Suppressor macrophage treated with lipopolysaccharide for 1 hour (primary cell): ENCODE measurements around the gene TBL2.
"Not testable (repeated sequence)": the region's sequence is repeated elsewhere in the genome, so short reads cannot be mapped to it uniquely, and the experiment has no call there.

Experiments used
- DNase-seq, 3 donors: peaks; one replicate each; pipeline ENCODE4 v3.0.0-alpha.2; 2020 to 2022

Gene TBL2

DNA sequence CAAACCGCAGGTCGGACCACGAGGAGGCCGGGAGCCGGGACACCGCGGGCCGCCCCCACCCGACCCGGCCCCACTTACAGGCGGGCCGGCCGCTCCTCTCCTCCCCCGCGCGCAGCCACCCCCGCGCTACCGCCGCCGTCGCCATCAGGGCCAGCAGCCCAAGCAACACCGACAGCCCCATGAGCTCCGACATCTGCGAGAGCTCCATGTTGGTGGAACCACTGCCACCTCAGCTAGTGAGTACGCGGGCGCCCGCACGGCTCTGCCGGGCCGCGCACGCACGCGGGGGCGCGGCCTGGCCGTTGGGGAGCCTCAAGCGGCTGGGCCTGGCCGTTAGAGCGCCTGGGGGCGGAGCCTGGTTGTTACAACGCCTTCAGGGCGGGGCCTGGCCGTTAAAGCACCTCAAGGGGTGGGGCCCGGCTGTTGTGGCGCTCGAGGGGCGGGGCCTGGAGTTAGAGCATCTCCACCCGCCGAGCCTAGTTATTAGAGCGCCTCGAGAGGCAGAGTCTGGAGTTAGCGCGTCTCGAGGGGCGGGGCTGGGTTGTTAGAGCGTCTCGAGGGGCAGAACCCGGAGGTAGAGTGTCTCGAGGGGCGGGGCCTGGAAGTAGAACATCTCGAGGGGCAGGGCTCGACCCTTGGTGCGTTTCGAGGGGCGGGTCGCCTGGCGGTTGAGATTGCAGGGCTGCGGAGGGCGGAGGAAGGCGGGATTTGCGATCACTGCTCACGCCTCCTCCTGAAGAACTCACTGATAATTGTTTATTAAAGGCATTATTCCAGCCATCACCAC, at the start of gene TBL2:
Gene TBL2 (minus strand): TSS at position 238 of the 787 bp plus-strand sequence. CDS start 30 bp downstream, at position 208.
- DNase-seq, result peak; percentile 99 to 100 (median 100)

- no peak for DNase-seq
Observed at GRCh38 chr7:73626814-73627213, 48.4 kb upstream of the TBL2 start.

DNA sequence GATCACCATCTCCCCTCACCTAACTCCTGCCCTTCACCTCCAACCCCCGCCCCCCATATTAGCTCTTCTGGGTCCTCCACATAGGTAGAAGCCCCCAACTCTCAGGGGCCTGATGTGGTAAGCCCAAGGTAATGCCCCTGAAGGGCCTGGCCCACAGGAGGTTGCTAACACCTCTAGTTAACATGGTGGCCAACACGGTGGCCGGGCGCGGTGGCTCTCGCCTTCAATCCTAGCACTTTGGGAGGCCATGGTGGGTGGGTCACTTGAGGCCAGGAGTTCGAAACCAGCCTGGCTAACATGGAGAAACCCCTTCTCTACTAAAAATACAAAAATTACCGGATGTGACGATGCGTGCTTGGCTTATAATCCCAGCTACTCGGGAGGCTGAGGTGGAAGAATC, 46.9 kb upstream of the TBL2 start:
- no peak for DNase-seq

- DNase-seq, result no peak
Observed at GRCh38 chr7:73624669-73625001, 46.3 kb upstream of the TBL2 start.

DNA sequence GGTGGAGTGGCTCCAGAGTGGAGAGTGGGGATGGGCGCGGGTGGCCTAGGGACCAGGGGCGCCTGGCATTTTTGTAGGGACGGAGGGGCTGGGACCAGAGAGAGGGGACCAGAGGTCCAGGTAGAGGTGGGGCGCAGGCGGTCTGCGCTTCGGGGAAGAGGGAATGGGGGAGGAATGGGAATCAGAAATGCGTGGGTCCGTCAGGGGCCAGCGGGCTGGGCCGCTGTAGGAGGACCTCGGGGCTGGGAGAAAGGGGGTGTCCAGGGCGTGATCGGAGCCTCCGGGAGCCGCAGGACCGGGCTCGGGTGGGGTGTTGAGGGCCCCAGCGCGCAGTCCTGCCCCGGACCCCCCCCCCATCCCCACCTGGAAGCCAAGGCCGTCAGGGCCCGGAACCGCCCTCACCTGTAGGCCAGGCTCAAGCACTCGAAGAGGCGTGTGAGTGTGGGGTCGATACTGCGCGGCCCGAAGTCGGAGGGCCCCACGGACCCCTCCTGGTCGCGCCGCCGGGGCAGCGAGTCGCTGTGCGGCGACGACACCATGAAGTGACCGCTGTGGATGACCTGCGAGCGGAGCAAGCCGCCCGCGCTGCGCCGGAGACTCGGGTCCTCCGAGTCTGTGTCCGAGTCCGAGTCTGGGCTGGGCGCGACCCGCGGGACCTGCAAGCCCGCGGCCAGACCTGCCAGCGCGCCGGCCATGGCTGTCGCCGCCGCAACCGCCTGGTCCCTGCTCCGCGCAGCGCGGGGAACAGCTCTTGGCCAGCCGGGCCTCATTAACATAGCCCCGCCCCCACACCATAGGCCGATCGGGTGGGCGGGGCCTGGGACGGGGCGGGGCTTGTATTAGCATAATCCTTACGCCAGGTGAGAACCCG, 45.7 kb upstream of the TBL2 start, which contains the start of gene MLXIPL:
Gene MLXIPL (minus strand): TSS at position 725 of the 871 bp plus-strand sequence. CDS start 30 bp downstream, at position 695.
- peak; percentile 78 to 93 (median 85) for DNase-seq

- no peak for DNase-seq
Observed at GRCh38 chr7:73622909-73623797, 44.8 kb upstream of the TBL2 start.

DNA sequence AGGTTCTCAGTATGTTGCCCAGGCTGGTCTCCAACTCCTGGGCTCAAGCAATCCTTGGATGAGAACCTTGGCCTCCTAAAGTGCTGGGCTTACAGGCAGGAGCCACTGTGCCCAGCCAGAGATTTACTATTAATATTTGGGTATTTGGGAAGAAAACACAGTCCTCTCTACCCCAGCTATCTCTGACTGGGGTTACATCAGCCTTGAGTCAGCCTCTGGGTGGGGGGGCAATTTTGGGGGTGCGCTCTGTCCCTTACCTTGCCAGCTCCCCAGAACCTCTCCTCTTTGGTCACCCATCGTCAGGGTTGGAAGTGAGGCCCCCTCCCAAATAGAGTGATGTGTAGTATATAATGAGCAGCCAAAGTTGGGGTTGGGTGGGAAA, 44.1 kb upstream of the TBL2 start:
- DNase-seq, result no peak

DNA sequence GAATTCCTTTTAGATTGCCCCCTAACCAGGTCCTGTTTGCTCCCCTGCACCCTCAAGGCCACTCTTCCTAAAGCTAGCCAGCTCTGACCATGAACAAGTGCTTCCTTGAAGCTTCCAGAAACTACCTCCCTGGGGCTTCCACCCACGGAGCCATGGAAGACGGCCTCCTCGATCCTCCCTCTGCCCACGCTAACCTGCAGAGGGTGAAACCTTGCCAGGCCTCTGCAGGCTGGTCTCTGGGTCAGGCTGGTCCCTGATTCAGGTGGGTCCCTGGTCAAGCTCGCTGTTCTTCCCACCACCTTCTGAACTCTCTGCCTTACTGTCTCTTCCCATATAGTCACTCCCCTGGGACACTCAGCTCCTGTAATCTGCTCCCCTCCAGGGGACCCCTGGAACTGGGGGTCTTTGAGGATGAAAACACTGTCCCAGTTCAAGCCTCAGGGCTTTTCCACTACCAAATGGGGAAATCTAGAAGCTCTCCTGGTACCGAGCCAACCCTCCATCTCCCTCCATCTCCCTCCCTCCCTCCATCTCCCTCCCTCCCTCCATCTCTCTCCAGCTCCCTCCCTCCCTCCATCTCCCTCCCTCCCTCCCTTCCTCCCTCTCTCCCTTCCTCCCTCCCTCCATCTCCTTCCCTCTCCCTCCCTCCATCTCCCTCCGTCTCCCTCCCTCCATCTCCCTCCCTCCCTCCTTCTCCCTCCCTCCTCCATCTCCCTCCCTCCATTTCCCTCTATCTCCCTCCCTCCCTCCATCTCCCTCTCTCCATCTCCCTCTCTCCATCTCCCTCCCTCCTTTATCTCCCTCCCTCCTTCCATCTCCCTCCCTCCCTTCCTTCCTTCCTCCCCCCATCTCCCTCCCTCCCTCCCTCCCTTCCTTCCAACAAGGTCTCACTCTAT, 43.0 kb upstream of the TBL2 start:
- no peak for DNase-seq

DNA sequence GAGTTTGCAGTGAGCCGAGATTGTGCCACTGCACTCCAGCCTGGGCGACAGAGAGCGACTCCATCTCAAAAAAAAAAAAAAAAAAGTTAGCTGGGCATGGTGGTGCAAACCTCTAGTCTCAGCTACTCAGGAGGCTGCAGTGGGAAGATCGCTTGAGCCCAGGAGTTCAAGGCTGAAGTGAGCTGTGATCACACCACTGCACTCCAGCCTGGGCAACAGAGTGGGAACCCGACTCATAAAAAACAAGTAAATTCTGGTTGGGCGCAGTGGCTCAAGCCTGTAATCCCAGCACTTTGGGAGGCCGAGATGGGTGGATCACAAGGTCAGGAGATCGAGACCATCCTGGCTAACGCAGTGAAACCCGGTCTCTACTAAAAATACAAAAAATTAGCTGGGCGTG, 41.0 kb upstream of the TBL2 start:
- DNase-seq, result not testable (repeated sequence)

DNA sequence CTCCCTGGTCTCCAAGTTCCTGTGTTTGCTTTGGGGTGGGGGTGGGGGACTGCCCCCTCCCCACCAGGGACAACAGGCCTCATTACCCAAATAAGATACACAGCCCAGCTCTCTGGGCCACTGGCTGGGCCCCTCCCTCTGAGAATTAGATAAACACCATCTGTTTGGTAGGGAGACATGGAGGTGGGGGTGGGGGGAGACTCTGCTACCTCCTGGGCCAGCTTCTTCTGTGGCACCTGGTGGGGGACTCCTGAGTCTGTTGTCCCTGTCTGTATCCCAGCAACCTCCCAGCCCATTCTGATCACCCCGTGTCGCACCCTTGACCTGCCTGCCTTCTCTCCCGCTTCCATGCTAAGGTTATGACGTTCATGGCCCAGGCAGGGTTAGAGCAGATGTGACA, 40.2 kb upstream of the TBL2 start:
- no peak for DNase-seq

DNA sequence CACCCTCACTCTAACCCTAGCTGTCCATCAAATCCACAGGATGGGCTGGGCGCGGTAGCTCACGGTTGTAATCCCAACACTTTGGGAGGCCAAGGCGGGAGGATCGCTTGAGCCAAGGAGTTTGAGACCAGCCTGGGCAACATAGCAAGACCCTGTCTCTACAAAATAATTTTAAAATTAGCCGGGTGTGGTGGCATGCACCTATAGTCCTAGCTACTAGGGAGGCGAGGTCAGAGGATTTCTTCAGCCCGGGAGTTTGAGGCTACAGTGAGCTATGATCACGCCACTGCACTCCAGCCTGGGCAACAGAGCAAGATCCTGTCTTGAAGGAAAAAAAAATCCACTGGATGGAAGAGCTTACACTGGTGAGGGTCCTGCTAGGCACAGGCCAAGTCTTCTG, 39.1 kb upstream of the TBL2 start:
- DNase-seq, result not testable (repeated sequence)

- DNase-seq, result peak in 1 of 3 donors; percentile 32
Observed at GRCh38 chr7:73615886-73616285, 37.5 kb upstream of the TBL2 start.

DNA sequence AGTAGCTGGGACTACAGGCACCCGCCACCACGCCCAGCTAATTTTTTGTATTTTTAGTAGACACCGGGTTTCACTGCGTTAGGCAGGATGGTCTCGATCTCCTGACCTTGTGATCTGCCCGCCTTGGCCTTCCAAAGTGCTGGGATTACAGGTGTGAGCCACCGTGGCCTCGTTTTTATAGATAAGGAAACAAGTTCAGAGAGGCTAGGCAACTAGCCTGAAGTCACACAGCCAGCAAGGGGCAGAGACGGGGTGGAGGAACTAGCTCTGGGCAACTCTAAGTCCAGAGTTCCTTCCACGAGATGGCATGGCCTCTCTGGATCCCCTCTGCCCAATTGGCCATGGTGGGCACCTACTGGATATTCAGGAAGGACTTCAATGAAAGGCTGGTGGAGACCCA, 36.6 kb upstream of the TBL2 start:
- DNase-seq, result not testable (repeated sequence)

- no peak for DNase-seq
Observed at GRCh38 chr7:73613954-73614735, 35.8 kb upstream of the TBL2 start.

GRCh38 chr7:73612598-73613269, 34.4 kb upstream of the TBL2 start:
- DNase-seq, result peak; percentile 46 to 58 (median 56)

GRCh38 chr7:73611017-73611555, 32.7 kb upstream of the TBL2 start:
- DNase-seq, result no peak

DNA sequence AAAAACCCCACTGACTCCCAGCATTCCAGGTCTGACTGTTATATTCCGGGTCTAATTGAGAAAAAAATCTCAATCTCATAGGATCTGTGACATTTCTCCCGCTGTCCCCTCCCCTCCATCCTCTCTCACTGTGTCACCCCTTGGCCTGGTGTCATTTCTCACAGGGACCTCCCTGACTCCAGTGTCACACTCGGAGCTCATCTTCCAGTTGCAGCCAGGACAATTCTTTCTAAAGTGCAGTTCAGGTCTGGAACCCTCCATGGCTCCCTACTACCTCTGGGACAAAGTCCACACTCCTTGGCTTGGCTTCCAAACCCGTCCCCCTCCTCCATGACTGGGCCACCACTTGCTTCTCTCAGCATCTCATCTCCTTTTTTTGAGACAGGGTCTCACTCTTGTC, 31.7 kb upstream of the TBL2 start:
- DNase-seq, result no peak

- DNase-seq, result not testable (repeated sequence)
Observed at GRCh38 chr7:73607692-73607983, 29.3 kb upstream of the TBL2 start.

- peak; percentile 58 to 85 (median 67) for DNase-seq
Observed at GRCh38 chr7:73606801-73607691, 28.7 kb upstream of the TBL2 start.
